ENCODE measurements around the gene MAD1L1.
"Not testable (repeated sequence)": the region's sequence is repeated elsewhere in the genome, so short reads cannot be mapped to it uniquely, and the experiment has no call there.

DNA sequence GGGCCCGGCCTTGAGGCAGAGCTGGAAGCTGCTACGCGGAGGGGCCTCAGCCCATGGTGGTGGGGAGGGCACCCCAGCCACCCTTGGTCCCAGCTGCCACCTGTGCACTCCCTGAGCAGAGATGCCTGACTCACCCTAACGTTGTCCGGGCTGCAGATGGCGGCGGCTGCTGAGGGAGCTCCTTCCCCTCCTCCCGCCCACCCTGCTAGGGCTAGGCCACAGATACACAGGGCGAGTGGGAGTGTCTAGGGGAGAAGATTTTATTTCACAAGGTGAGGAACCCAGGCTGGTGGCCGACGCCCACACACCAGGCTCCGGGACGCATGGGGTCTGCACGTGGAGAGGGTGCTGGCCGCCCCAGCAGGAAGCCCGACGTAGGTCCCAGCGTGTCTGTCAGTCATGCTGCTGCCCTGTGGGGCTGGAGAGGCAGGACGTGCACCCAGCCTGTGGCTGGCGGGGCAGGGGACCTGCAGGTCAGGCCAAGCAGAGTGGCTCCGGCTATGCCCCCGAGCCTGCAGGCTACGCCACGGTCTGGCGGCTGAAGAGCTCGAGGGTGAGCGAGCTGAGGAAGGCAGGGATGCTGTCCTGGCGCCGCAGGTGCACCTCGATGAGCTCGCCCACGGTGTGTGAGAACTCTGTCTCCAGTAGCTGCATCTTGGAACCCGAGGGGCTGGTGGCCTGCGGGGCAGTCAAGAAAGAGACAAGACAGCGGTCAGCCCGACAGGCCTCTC is 417.0 kb downstream of the MAD1L1 start:
- TF ChIP-seq, protein P1, sequence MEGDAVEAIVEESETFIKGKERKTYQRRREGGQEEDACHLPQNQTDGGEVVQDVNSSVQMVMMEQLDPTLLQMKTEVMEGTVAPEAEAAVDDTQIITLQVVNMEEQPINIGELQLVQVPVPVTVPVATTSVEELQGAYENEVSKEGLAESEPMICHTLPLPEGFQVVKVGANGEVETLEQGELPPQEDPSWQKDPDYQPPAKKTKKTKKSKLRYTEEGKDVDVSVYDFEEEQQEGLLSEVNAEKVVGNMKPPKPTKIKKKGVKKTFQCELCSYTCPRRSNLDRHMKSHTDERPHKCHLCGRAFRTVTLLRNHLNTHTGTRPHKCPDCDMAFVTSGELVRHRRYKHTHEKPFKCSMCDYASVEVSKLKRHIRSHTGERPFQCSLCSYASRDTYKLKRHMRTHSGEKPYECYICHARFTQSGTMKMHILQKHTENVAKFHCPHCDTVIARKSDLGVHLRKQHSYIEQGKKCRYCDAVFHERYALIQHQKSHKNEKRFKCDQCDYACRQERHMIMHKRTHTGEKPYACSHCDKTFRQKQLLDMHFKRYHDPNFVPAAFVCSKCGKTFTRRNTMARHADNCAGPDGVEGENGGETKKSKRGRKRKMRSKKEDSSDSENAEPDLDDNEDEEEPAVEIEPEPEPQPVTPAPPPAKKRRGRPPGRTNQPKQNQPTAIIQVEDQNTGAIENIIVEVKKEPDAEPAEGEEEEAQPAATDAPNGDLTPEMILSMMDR (conservative IDR thresholded peaks at IDR 0.05 in 1 of 2, IDR thresholded peaks at IDR 0.05 in 1 of 2; ENCODE audit: low read depth in 1 of 2, low read length in 2 of 2): not testable (repeated sequence)
- TF ChIP-seq EZH2 (IDR thresholded peaks at IDR 0.05; ENCODE audit: low read length, missing control alignments): not testable (repeated sequence)

Data from fibroblast of lung (primary cell).